ENCODE measurements around the gene COG5.

DNA sequence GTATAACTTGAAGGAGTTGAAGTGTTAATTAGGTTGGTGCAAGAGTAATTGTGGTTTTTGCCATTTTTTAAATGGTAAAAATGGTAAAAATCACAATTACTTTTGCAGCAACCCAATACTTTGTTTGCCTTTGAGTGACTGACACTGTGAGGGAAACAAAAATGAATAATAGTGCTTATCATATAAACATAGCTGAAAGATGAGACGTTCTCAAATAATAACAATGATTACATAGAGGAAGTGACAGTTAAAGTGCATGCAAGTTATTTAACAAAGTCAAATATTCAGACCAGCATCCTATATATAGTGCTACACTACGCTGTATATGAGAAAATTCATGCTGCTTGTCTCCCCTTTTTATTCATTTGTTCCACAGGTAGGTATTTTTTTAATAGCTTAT is 399.6 kb downstream of the COG5 start:
- no peak for TF ChIP-seq YBX1 (IDR thresholded peaks at IDR 0.05)
- TF ChIP-seq CHD2 (IDR thresholded peaks at IDR 0.05; ENCODE audit: borderline replicate concordance, low read depth, low read length): no peak
